GM13977 (cell line): Measurements from ENCODE around the gene DHCR24.

Source experiments
- DNase-seq: peaks from one replicate; pipeline ENCODE4 v3.0.0; 2012; ENCODE audit warnings: low spot score
- in situ Hi-C: fragments of 300-500 bp; cut with MboI; formaldehyde crosslinking; loops from one replicate; pipeline ENCODE4 v1.12.0; 2022; ENCODE audit warnings: low sequenced_read_pairs, low pct_unique_long_range_greater_than_20kb, mixed read lengths, inconsistent platforms; ENCODE audit not compliant: unreplicated experiment
- TF ChIP-seq, protein P1 (sequence below): IDR thresholded peaks from 2 replicates; pipeline ENCODE4 v1.5.1; 2012; ENCODE audit warnings: mild to moderate bottlenecking, control low read depth; ENCODE audit not compliant: insufficient read depth; ENCODE audit errors: extremely low read depth, missing control alignments

Gene DHCR24

DNA sequence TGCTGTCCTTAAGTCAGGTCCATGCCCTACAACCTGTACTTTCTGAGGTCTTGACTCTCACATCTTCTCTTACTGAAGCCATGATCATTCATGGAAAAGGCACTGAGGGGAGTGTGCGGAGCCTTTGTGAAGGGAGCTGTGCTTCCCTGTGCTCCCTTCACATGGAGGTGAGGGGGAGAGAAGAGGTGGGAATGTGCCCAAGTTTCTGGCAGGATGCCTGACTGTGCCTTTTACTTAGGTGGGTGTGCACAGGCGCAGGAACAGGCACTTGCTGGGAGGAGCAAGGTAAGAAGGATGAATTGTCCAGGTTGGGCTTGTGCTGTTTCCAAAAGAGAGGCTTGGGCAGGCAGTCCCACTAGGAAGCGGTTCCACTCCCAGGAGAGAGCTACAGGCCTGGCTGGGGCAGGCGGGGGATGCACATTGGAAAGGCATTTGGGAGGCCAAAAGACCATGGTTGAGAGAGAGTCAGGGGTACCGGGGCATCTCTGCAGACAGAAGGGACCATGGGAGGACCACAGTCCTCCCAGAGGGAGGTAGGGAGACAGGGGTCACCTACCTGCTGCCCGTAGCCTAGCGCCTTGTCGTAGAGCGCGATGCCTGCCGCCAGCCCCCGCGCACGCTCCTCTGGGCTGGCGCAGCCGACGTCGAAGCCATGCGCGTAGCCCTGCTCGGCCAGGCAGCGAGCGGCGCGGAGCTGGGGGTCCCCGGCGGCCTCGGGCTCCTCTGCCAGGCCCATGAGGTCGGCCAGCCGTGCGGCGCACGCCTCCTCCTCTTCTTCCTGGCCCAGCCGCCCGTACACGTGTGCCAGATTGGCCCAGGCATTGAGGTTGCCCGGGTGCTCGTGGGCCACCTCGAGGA lies 86.7 kb downstream of the DHCR24 start:
- in situ Hi-C loops = no loop called here
- DNase-seq = no peak
- TF ChIP-seq, protein P1, sequence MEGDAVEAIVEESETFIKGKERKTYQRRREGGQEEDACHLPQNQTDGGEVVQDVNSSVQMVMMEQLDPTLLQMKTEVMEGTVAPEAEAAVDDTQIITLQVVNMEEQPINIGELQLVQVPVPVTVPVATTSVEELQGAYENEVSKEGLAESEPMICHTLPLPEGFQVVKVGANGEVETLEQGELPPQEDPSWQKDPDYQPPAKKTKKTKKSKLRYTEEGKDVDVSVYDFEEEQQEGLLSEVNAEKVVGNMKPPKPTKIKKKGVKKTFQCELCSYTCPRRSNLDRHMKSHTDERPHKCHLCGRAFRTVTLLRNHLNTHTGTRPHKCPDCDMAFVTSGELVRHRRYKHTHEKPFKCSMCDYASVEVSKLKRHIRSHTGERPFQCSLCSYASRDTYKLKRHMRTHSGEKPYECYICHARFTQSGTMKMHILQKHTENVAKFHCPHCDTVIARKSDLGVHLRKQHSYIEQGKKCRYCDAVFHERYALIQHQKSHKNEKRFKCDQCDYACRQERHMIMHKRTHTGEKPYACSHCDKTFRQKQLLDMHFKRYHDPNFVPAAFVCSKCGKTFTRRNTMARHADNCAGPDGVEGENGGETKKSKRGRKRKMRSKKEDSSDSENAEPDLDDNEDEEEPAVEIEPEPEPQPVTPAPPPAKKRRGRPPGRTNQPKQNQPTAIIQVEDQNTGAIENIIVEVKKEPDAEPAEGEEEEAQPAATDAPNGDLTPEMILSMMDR = no peak
